Activated CD4-positive, alpha-beta T cell treated with anti-CD3 and anti-CD28 coated beads, Interleukin-2, Interleukin-4, amounts not matched to agents 100 ng/mL and 50 ng/mL, durations not matched to agents 16 hours and 8 hours (primary cell): Measurements from ENCODE around the gene RECQL5.
A peak's percentile ranks its signal among the peaks of the same experiment; 100 is the strongest.

Source experiments
- DNase-seq: peaks from one replicate; pipeline ENCODE4 v3.0.0-alpha.2; 2020; ENCODE audit warnings: low spot score

The RECQL5 gene

DNA sequence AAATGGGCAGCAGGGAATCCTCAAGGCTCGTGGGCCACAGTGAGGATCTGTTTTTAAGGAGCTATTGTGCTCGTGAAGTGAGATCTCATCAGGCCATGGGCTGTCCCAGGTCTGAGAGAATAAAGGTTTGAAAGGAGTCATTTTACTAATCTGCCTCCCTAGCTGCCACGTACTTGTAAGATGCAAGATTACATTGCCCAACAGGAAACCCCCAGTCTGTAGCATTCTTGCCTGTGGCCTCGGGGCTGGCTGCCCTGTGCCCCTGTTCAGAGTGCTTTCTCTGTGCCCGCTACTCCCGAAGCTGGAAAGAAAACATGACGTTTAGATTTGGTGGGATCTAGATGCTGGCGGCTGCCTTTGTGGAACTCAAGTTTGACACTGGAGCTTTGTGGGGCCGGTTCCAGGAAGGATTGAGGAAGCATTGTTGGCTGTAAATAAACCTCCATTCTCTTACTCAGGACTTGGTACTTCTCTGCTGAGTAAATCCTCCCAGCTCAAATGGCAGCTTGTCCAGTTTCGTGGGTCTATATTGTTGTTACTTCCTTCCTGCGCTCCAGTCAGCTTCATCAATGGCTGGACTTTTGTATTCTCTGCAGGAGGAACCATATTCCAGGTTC lies 21.4 kb upstream of the RECQL5 start:
- peak; percentile 27 for DNase-seq

DNA sequence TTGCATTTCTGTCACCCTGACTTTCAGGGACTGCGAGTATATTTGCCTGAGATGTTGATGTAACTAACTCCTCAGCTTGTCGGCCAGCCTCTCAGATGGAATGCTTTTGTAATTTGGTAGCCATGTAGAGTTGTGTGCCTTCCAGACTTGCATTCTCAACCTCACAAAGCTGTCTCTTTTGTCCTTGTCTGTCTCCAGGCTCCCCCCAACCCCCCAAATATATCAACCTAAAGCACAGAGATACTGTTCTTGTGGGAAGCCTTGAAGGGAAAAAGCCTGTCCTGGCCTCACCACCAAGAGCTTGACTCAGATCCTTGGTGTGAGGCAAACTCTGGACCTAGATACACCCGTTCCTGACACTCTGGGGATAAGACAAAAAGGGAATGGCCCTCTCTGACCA lies 18.5 kb upstream of the RECQL5 start:
- DNase-seq, result no peak

DNA sequence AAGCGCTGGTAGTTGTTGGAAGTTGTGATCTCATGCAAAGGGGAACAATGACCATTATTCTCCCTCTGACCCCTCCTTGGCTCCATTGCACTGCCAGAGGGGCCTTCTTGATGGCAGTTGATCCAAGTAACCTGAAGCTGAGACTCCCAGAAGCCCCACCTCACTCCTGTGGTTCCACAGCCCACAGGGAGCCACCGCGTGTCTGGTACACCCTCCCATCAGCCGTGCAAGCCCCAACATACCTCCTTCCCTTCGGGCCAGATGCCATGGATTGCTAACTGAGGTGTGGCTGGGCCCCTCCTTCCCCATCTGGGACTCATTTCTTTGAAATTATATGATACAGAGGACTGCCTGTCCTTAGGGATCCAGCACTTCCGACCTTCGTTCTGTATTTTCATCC lies 18.0 kb upstream of the RECQL5 start:
- no peak for DNase-seq

DNA sequence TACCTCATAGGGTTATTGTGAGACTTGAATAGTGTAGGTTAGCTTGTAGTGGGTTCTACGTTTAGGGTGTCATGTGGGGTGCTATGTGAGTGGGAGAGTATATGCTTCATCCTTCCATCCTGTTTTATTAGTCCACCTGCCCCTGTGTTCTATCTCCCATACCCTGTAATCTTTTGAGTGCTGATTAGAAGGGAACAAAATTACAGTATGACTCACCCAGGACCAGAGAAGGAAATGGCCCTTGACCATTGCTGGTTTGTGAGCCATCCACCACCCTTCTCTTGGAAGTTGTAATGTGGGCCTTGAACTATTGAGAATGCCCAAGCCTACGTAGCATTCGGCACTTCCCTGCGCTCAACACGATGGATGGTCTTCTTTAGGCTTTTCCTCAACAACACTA lies 17.3 kb upstream of the RECQL5 start:
- no peak for DNase-seq

DNA sequence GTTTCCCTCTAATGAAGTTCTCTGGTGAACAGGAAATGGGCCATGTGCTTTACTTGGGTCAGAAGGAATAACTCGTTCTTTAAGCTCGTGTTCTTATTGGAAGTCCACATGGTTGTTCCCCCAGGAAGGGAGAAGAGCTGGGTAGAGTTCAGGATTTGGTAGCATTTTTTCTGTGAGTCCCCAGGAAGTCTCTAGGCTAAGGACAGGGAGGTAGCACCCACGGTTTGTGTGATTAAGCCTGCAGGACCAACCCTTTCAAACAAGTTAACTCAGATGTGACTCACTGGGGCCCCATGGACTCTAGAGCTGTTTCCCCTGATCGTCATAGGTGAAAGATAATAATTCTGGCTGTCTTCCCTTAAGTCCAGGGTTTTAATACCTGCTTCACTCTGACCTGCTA lies 16.6 kb upstream of the RECQL5 start:
- no peak for DNase-seq

DNA sequence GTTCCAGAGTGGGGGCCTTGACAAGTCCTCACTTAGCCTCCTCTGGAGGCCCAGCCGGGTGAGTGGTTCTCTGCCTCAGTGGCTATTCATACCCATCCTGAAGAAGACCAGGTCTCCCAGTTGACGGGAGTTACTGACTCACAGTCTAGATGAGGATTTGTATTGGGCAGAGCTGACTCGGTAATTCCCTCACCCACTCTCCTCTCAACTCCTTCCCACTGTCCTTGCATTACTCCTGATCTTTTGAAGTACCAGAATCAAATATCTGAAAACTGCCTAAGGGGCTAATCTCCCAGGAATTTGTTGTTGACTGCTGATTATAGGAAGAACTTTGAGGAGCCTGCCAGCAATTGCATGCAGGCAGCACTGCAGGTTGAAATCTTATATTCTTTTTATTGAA lies 14.3 kb upstream of the RECQL5 start:
- no peak for DNase-seq

DNA sequence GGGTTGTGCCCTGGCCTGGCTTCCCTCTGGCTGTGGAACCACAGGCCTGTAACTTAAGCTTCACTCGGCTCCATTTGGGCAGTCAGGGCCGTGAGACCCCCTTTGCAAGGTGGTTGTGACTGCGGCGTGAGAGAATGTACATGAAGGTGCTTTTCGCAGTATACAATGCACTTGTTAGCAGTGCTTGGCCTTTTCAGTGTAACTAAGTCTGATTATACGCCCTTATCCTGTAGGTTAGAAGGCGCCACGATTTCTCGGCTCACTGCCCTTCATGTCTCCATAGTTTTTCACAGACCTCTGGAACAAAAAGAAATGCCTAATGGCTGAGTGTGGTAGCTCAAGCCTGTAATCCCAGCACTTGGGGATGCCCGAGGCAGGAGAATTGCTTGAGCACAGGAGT lies 13.5 kb upstream of the RECQL5 start:
- no peak for DNase-seq

DNA sequence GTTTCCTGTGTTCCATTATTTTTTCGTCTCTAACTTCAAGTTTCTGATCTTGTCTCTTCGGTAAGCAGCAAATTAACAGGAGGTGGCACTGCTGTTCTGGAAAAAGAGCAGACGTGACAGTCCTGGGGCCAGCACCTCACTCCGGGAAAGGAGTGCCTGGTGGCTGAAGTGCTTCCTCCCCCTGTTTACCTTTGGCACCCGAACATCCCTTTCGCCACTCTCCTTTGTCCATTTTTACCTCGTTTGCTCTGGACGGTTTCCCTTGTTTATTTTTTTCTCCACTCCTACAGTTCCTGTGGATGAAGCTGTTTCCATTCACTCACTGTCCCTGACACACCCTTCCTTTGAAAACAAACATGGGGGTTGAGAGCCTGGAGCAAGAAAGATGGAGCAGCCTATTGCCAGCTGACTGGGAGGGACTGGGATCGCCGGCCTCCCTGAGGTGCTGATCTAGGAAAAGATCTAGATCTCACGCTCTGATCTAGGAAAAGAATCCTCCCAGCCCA lies 12.8 kb upstream of the RECQL5 start:
- no peak for DNase-seq

DNA sequence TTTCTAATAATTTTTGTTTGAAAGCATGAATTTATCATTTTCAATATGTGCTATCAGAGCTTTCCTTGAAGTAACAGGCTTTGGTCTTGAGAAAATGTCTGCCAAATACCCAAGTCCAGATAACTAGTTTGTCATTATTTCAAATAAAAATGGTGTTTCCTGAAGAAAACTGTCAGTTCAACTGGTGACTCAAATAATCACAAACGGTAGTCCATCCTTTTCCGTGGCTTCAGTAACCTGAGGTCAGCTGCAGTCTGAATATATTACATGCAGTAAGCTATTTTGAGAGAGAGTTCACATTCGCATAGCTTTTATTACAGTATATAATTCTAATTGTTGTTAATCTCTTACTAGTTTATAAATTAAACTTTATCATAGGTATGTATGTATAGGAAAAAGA lies 9.5 kb upstream of the RECQL5 start:
- DNase-seq, result no peak

DNA sequence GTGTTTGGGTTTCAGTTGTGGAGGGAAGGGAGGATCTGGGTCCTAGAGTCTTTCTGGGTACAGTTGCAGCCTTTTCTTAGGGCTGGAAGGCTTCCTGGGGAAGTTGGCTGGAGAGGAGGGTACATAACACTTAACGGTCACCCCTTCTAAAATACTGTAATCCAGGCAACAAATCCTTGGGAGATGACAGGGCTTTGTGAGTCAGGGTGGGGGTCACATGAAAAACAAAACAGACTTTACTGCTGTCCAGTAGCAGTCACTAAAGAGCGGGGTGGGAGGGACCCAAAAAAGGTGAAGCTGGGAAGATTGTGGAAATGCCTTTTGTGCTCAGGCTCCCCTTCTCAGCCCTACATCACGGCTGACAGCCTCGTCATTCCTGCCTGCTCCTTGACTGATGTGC lies 6.5 kb upstream of the RECQL5 start:
- no peak for DNase-seq

DNA sequence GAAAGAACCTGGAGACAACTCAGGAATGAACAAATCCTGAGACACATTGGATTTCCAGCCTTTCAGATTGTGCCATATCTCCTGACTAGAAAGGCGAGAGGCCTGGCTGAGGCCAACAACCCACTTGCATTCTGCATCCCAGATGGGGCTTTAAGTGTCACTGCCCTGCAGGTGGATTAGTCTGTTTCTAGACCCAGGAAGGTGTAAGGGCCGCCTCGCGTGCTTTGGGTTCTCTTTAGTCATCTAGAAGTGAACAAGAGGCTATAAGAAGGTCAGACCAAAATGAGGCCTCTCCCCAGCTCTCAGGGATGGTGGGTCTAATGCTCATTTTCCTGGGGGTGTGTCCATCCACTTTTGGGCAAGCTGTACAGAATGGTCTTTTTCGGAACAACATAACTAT lies 5.1 kb upstream of the RECQL5 start:
- DNase-seq, result no peak

DNA sequence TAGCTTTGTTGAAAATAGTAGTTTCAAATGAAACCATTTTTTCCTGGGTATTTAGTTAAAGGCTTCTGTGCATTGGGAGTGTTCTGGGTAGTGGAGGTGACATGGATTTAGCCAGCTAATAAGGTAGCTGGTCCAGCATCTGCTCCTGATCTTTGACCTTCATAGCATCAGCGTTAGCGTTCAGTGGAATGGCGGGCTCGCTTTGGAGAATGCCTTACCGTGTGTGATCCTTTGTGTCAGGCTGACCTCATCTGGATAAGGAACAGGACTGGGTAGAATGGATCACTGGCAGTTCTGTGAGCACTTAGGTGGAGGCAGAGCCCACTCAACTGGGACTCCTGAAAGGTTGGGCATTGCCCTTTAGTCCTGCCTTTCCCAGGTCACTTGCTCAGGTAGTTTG lies 3.9 kb upstream of the RECQL5 start:
- no peak for DNase-seq

DNA sequence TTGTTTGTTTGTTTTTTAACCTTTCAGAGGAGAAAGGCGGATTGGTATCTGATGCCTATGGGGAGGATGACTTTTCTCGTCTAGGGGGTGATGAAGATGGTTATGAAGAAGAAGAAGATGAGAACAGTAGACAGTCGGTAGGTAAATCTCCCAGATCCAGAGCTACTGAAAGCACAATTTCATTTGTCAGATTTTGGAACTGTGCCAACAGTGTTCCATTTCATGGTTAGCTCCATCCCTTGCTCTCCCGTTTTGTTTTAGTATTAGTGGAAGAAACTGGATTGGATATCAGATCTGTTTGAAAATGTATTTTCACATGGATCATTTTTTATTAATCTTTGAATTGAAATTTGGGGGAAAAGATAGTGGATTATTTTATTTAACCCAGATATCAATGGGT lies 1.5 kb upstream of the RECQL5 start:
- no peak for DNase-seq

DNA sequence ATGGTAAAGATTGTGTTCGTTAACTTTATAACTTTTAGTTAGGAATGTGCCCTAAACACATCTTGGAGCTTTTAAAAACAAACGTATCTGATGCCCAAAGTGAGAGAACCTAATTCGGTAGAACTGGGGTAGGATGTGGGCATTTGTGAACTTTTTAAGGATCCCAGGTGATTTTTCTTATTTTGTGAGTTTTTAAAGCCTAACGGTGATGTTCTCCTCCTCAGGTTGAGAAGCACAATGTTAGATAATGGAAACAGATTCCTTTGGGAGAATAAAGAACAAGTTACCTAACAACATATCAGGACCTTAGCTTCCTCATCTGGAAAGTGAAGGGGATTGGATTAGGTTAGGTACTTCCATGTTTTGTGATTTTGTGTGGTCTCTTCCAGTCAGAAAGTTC lies 871 bp upstream of the RECQL5 start:
- DNase-seq, result no peak

DNA sequence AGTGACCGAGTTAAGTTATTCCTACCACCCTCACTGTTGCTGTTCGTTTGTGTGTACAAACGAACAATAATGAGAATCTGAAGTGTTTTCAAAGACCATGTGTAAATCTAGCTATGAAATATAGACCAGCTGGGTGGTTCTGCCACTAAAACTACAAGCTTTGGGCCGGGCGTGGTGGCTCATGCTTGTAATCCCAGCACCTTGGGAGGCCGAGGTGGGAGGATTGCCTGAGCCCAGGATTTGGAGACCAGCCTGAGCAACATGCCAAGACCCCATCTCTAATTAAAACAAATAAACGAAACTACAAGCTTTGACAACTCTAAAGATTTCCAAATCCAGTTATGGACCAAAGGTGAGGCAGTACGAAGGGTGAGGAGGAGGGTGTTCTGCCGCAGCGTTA lies 973 bp downstream of the RECQL5 start:
- DNase-seq, result no peak

DNA sequence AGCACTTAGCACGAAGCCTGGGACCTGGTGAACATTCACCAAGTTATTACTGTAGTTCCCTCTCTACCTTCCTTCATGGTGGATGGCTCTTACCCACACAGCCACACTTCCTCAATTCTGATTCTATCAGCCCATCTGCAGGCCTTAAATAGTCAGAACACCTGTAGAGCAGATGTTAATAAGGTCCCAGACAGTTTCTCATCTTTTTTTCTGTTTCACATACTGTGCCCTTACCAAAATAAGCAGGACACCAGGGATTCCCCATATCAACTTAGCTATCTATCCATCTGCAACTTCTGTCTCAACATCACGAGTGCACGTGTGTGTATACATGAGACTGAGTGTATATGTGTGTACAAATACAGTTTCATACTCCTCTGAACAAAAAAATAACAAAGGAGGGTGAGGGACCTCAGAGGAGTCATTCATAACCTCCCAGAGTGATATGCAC lies 2.8 kb downstream of the RECQL5 start:
- no peak for DNase-seq

DNA sequence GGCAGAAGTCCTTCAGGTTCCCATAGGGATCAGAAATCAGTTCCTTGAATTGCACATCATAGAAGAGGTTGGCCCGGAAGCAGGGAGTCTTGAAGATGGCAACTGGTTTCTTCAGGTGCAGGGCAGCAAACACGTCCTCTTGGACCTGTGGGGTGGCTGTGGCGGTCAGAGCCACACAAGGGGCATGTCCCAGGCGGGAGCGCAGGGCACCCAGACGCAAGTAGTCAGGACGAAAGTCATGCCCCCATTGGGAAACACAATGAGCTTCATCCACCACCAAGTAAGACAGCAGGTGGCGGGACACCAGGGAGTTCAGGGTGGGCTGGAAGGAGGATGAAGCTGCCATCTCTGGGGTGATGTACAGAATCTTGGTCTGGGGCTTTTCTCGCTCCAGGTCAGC lies 4.4 kb downstream of the RECQL5 start:
- DNase-seq, result no peak

DNA sequence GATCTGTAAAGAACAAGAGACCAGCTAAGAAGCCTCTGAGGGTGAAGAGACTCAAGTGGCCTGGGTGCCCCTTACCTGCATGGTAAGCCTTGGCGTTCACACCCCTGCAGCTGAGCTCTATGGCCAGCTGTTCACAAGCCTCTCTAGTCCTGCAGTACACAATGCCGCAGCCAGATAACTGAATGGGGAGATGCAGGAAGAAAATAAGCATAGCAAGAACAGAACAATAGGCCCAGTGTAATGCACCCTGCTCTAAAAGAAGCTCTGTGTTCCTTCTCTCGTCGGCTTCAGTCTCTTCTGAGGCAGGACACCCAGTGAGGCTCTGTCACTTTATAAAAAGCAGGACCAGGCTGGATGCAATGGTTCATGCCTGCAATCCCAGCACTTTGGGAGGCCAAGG lies 5.4 kb downstream of the RECQL5 start:
- no peak for DNase-seq

DNA sequence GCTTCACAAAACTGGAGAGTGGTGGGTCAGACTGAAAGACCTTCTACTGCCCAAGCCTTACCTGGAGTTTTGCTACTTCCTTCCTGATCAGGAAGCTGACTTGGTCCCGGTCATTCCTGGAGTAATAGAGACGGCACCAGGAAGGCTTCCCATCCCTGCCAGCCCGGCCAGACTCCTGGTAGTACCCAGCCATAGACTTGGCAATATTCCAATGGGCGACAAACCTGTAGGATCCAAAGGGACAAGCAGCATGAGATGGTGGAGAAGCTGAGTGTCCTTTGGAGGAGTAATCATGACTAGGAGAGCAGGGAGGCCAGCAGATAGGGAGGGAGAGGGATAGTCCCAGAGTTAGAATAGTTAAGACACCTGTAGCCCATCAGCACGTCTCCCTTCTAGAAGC lies 8.7 kb downstream of the RECQL5 start:
- no peak for DNase-seq

DNA sequence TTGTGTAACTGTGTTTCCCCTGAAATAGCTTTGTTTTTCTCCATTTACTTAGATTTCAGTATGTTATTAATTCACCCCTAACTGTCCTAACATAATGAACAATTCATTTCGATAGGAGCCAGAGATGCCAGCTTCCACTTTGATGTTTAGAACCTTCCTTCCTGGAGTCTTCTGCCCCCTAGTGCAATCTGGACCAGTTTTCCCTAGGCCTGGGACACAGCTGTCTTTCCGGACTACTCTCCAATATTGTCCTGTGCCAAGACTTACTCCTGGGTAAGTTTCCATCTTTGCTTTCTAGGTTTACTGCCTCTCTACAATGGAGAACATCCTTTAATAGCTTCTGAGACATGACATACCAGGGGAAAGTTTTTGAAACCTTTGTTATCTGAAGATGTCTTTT lies 12.8 kb downstream of the RECQL5 start:
- no peak for DNase-seq

DNA sequence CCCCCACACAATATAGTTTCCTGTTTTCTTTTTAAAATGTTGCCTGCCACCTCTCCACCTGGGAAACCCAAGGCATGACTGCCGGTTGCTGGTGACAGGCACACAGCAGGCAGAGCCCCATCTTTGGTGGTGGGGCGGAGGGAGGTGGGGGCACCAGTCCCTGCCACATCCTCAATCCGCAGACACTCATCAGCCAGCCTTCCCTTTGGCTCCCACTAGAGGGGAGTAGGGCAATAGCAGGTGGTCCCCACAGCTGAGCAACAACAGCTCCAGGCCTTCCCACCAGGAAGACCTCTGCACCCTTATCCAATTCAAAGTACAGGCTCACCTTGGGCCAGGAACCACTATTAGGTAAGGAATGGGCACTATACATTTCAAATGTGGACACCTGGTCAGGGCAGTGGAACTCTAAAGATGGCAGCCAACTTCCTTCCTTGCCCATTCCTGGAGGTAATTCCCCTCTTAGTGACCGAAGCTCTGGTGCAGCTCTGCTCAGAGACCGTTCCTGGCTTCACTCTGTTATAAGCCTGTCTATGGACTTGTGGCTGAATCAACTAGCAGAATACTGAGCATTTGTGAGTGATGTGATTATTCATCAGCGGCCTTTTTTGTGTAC lies 13.9 kb downstream of the RECQL5 start:
- DNase-seq, result peak; percentile 18

DNA sequence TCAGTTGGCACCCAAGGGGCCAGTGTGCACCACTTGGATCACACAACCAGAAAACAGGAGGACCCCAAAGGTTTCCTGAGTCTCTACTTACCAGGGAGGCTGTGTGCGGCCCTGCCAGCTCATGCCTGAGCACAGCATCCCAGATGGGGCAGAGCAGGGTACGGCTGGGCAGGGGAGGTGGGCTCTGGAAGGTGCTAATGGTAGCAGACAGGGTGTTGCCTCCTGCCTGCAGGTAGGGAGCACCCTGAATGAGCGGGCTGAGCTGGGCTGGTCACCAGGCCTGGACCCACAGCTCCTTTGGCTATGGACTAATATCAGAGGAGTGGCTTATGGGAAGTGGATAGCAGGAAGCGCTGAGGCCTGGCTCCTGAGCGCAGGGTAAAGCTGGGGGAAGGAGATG lies 14.6 kb downstream of the RECQL5 start:
- no peak for DNase-seq

DNA sequence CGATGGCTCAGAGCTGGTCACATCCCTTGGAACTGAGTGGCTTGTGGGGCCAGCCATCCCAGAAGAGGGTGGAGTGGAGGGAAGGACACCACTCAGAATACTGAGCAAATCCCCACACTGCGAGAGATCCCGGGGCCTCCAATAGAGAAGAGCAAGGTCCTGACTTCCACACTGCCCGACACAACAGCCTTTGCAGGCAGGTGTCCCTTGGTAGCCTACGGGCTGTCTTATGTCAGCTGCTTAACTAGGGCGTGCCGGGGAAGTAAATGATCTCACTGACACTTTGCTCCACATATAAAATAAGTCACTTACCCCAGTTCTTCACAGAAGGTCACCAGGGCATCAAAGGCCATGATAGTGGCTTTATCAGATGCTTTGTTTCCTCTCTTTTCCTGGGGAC lies 16.1 kb downstream of the RECQL5 start:
- DNase-seq, result no peak

DNA sequence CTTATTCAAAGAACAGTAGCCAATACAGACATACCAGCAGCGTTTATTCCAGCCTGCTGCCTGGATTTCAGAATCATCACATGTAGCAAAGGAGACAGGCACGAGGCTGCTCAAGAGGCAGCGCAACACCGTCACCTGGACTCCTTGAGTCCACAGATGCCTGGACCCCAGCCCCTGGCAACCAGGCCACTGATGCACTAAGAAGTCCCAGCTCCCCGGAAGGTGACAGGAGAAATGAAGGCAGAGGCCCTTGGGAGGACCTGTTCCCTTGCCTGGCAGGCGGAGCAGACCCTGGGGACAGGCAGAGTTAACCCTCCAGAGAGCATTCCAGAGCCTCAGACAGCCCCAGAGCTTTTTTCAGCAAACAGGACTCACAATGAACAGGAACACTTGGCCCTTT lies 17.3 kb downstream of the RECQL5 start:
- DNase-seq, result no peak
